22Rv1 (cell line): ENCODE measurements around the gene CTAGE15.
"Not testable (repeated sequence)": the region's sequence is repeated elsewhere in the genome, so short reads cannot be mapped to it uniquely, and the experiment has no call there.

Experiments used
- CTCF ChIP-seq: fragments of 450-650 bp; IDR thresholded peaks from 2 replicates; pipeline ENCODE4 v1.5.1; 2017; ENCODE audit warnings: mild to moderate bottlenecking
- ZFX ChIP-seq: fragments of 450-650 bp; IDR thresholded peaks from 2 replicates; pipeline ENCODE4 v1.6.1; 2017; ENCODE audit warnings: antibody characterized with exemption, borderline replicate concordance

GRCh38 chr7:143620646-143621045, 49.0 kb downstream of the CTAGE15 start, which contains the start of gene TCAF2:
- not testable (repeated sequence) for TF ChIP-seq CTCF, ZFX
